Effector CD8-positive, alpha-beta T cell (primary cell): ENCODE results near the gene PPA1.
"Not testable (repeated sequence)": the region's sequence is repeated elsewhere in the genome, so short reads cannot be mapped to it uniquely, and the experiment has no call there.

Experiments used
- DNase-seq: peaks from one replicate; lab custom pipeline; 2025; lab: John Stamatoyannopoulos, UW
- total RNA-seq, 4 experiments: gene quantifications; one replicate each; lab custom pipeline; 2026; lab: John Stamatoyannopoulos, UW

Gene PPA1
- total RNA-seq = 37.0 to 121 (median 58.6) reads per million in 4 experiments

DNA sequence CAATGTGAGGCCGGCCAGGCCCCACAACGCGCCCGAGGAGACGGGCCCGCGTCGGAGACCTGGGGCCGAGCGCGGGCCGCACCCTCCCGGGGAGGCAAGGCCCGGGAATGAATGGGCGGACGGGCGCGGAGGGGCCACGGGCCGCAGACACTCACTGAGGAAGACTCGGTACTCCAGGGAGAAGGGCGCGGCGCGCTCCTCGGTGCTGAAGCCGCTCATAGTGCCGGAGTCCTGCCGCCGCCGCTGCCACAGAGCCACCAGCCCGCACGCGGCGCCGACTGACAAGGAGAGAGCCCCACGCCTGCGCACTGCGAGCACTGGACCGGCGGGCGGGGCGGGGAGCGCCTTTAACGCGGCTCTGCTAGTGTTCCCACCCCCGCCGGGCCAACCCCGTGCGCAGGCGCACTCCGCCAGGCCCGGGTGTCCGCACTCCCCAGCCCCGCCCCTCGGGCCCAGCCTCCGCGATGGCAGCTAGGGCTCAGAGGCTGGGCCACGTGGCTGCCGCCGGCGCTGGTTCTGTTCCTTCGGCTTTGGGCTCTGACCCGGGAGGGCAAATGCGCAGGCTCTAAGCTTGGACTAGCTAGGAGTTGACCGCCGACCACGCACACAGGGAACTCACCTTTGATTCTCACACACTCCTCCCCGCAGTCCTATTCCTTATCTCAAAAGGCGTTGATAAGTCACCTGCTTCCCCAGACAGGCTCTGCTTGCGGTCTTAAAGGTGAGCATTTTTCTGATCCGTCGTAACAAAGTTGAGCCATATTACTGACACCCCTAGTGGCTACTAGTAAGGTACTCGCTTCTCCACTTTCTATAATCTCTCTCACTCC is at the start of gene PPA1:
Gene PPA1, minus strand, starts transcription at position 321 of the 830 bp plus-strand sequence. Its CDS starts 102 bp downstream, at position 219.
- DNase-seq = peak; percentile 99

DNA sequence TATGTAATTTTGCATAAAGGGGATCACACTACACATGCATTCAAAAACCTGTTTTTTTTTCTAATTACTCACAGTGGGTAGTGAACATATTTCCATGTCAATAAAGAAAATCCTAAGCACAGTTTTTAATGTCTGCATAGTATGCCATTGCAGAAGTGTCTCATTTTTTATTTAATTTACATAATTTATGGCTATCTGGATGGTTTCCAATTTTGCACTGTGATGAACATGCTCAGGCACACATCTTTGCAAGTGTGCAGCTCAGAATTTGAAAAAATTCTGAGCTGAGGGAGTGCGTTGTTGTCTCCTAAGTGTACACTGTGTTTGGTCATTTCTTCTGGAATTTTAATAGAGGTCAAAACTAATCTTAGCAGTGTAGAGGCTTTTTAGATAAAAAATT is 48.4 kb upstream of the PPA1 start:
- no peak for DNase-seq

DNA sequence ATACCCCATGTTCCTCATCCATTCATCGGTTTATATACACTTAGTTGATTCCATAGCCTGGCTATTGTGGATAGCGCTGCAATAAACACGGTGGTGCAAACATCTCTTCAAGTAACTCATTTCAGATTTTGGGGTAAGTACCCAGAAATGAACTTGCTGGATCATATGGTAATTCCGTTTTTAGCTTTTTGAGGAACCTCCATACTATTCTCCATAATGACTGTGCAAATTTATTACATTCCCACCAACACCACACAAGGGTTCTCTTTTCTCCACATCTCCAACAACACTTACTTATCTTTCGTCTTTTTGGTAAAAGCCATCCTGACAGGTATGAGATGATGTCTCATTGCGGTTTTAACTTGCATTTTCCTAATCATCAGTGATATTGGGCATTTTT is 46.9 kb upstream of the PPA1 start:
- no peak for DNase-seq

DNA sequence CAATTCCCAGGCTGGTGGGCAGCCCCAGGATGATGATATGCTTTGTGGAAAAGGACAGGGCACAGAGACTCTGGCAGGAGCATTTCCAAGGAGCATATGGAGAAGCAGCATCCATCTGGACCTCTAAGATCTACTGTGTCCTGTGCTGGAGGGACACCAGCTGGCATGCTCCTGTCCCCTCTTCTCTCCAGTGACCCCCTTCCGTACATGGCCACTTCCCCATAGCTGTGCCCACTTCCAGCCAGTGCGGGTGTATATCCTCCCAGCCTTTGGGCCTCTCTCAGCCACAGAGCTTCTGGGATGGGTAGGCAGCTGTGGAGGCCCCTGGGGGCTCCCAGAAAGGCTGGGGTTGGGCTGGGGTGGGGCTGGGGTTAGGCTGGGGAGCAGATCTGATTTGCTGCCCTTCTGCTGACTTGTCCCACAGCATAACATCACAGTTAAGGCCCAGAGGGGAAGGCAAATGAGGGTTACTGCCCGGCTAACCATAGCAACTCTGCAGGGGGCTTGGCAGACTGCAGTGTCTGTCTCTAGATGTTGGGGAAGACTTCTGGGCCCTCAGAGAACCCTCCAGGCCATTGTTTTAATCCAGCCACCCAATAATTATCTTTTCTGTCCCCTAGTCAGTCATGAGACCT is 44.3 kb upstream of the PPA1 start:
- DNase-seq = no peak

DNA sequence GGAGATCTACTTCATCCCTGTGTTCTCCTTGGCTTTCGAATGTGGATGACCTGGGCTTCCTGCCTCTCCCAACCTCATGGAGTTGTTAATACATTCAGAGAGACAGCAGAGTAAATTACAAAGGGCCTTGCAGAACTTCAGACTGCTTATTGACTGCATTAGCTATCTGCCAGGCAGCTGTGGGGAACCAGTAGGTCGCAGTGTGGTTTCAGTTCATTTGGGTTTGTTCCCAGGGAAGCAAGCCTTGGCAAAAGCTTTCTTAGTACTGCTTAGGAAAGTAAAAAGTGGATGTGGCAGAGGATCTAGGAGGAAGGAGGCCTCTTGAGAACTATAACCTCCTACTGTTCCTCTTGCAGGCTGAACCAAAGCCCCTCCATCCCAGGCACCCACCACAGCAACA is 41.4 kb upstream of the PPA1 start:
- no peak for DNase-seq

DNA sequence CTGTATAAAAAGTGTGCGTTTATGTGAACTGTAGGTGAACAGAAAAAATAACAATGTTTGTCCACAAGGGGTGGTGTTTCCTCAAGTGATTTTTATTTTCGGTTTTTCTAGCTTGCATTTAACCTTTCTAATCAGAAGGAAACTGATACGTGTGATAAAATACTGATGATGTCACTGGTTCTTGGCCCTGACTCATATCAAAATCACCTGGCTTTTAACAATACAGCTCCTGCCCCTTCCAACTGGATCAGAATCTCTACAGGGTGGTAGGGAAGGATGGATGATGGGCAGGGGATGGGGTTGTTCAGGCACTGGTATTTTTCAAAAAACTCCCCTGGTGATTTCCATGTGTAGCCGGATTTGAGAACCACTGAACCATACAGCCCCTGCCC is 39.7 kb upstream of the PPA1 start:
- no peak for DNase-seq

DNA sequence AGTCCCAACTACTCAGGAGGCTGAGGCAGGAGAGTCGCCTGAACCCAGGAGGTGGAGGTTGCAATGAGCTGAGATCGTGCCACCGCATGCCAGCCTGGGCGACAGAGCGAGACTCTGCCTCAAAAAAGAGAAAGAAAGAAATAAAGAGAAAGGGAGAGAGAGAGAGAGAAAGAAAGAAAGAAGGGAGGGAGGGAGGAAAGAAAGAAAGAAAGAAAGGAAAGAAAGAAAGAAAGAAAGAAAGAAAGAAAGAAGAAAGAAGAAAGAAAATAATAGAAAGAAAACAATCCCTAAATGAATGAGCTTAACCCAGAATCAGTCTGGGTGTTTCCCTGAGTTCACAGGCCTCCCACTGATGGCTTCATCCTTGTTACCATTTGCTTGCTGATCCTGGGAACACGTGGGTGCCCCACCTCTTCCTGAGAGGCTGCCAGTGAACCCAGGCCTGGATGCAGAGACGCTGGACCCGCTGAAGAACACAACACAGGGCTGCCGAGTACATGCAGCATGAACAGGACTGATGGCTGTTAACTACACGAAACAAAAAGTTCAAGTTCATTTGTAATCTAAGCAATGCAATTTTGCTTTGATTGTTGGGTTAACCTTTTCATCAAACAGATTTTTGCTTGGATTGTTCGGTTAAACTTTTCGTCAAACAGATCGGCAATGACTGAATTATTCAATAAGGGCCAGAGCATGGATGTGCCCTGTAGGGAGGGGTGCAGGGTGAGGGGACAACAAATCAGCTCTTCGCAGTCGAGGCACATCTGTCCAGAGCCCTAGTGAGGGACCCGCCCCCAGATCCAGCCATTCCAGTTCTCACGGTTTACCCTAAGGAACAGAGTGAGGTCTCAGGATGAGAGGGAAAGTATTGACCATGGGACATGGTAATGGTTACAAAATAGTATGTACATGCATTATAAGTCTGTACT is 39.0 kb upstream of the PPA1 start:
- DNase-seq = no peak

GRCh38 chr10:70270952-70271351 is 37.7 kb upstream of the PPA1 start:
- no peak for DNase-seq

DNA sequence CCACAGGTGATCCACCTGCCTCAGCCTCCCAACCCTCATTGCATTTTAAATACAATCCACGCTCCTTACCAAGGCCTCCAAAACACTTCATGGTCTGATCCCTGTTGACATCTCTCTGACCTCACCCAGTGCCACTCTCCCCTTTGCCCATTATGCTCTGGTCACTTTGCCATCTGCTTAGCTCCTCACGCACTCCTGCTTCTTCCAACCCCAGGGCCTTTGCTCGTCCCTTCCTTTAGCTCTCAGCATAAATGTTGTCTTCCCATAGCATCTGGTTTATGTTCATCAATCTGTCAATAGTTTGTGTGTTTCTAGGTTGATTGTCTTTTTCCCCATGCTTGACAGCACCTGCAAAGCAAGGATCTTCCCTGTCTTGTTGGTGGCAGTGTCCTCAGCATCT is 36.5 kb upstream of the PPA1 start:
- no peak for DNase-seq

DNA sequence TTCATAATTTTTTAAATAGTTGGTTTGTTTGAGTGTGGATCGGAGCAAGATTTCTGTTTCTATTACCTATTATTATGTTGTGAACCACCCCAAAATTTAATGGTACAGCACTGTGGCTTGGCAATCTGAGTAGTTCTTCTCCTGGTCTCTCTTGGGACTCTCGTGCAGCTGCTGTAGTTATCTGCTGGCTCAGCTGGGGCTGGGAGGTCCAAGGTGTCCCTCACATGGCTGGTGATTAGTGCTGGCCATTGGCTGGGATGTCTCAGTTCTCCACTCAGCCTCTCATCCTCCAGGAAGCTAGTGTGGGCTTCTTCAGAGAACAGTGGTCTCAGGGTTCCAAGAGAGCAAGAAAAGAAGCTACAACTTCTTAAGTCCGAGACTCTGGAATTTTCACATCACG is 35.1 kb upstream of the PPA1 start:
- no peak for DNase-seq

DNA sequence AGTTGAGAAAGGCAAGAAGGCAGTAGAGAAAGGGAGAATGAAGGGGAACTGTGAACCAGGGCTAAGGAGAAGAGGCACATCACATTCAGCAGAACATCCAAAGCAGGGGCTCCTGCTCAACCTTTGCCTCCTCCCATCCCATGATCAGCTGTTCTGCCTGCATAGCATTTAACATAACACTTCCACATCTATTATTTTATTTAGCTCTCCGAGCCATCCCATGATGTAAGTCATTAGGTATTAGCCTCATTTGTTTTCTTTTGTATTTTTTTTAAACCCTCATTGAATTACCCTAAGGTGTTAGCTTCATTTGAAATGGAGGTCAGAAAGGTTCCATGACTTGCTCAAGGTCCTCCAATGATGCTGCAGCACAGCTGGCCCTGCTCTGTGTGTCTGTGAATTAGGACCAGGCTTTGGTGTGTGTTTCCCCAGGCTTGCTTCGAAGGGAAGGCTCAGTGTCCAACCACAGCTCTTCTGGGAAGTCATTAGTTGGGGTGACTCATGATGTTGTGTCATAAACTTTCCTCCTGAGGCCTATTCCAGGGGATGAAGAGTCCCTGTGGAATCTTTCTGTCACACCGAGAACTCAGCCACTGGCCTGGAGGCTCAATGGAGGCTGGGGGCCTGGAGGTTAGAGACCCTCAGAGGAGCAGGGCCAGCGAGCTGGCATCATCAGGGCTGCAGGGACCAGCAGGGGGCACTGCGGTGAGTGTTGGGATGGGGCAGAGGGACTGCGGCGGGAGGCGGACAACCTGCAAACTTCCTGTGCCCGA is 34.1 kb upstream of the PPA1 start:
- DNase-seq = no peak

DNA sequence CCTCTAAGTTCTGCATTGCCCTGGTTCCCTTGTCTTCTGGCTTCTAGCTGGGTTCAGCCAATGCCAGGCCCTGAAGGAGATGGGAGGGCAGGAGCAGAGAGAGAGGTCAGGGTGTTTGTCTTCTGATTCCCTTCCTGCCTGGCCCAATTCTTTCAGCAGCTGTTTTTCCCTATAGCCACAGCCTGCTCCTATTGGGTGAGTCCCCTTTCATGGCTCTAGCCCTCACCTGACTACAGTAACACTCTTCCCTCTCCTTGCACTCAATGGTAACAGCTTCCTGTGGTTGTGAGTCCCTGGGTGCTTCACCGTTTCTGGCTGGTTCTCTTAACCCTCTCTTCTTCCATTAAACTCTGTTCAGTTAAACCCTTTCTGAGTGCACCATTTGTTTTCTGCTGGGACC is 33.5 kb upstream of the PPA1 start:
- no peak for DNase-seq

- DNase-seq = no peak
Measured at GRCh38 chr10:70266056-70266455, 32.8 kb upstream of the PPA1 start.

DNA sequence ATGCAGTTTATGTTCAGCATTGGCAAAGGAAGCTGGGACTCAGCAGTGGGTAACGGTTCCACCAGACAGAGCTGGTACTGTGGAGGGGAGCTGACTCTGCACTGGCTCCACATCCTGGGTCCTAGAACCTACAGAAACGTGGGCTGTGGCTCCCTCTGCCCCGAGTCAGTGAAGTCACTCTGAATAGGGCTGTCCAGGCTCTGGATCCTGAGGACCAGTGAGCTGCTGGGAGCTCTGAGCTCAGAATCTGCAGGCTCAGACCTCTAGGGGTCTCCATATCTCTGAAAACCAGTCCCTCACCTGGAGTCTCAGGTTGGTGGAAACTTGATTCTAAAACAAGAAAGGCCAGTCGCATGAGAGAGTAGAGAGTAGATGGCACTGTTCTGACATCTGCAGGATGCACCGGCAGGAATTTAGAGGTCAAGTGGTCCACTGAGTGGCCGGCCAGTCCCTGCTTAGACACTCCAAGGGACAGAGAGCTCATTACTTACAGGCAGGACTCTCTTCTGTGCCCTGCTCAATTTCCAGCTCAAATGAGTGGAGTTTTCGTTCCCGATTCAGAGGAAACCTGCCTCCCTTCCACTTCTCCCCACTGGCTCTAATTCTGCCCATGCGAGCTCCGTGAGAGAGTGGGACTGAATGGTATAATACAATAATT is 31.9 kb upstream of the PPA1 start:
- no peak for DNase-seq

DNA sequence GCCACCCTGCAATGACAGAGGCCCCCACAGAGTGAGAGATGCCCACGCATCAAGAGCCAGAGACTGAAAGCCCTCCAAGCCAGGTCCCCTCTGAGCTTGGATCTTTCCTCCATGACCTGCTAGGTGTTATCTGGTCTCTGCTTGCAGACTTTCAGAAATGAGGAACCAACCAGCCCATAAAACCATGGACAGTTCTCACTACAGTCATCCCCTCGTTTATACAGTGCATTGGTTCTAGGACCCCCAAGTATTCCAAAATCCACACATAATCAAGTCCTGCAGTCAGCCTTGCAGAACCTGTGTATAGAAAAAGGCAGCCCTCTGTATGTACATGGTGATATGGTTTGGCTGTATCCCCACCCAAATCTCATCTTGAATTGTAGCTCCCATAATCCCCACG is 27.5 kb upstream of the PPA1 start:
- no peak for DNase-seq

GRCh38 chr10:70260259-70260658 is 27.0 kb upstream of the PPA1 start:
- DNase-seq = no peak

GRCh38 chr10:70258216-70258615 is 25.0 kb upstream of the PPA1 start:
- no peak for DNase-seq

GRCh38 chr10:70257816-70258215 is 24.6 kb upstream of the PPA1 start:
- not testable (repeated sequence) for DNase-seq

- DNase-seq = no peak
Measured at GRCh38 chr10:70256463-70256862, 23.2 kb upstream of the PPA1 start.

GRCh38 chr10:70255329-70256299 is 22.4 kb upstream of the PPA1 start:
- DNase-seq = no peak
